HFF-Myc (cell line): ENCODE results near the gene MT1X.

ENCODE experiments used
- DNase-seq: peaks from one replicate; pipeline ENCODE4 v3.0.0-alpha.2; 2011; ENCODE audit warnings: low read depth; ENCODE audit errors: extremely low read depth
- H3K4me3 ChIP-seq: replicated peaks from 2 replicates; pipeline ENCODE4 v1.5.1; 2011; ENCODE audit warnings: low read depth, mild to moderate bottlenecking, control low read depth, low read length
- TF ChIP-seq, protein P1 (sequence below): IDR thresholded peaks from 2 replicates; pipeline ENCODE4 v1.5.1; 2012; ENCODE audit warnings: mild to moderate bottlenecking, low read depth, low read length, control low read depth; ENCODE audit errors: missing control alignments

The MT1X gene

DNA sequence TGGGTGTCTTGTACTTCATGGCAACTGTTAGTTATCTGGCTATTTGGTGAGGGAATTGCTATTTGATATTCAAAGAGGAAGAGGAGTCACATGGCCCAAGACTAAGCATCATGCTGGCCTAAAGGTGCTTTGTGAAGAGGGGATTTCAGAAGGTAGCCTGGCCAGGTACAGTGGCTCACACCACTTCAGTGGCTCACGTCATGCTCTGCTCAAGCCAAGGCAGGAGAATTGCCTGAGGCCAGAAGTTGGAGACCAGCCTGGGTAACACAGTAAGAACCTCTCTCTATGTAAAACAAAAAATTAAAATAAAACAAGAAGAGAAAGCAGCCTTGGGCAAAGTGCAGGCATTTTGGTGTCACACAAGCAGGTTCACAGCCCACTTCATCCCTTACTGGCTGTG lies 37.0 kb upstream of the MT1X start:
- TF ChIP-seq, protein P1, sequence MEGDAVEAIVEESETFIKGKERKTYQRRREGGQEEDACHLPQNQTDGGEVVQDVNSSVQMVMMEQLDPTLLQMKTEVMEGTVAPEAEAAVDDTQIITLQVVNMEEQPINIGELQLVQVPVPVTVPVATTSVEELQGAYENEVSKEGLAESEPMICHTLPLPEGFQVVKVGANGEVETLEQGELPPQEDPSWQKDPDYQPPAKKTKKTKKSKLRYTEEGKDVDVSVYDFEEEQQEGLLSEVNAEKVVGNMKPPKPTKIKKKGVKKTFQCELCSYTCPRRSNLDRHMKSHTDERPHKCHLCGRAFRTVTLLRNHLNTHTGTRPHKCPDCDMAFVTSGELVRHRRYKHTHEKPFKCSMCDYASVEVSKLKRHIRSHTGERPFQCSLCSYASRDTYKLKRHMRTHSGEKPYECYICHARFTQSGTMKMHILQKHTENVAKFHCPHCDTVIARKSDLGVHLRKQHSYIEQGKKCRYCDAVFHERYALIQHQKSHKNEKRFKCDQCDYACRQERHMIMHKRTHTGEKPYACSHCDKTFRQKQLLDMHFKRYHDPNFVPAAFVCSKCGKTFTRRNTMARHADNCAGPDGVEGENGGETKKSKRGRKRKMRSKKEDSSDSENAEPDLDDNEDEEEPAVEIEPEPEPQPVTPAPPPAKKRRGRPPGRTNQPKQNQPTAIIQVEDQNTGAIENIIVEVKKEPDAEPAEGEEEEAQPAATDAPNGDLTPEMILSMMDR, result no peak
- no peak overlapping the region for H3K4me3 ChIP-seq
- no peak for DNase-seq

DNA sequence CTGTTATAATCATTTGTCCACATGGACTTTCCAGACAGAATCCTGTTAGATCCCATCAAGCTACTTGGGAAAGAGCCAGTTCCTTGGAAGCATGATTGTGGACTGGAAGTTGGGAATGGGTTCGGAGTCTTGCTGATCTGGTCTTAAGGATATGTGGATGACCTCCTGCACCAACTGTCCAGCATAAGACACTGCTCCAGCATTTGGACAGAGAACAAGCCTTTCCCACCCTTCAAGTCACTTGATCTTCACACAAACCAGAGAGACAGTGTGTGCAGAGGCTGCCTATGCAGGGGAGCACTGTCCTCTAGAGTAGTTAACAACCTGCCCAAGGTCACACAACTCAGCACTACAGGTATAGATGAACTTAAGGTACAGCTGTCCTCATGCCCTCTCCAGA lies 36.4 kb upstream of the MT1X start:
- no peak for DNase-seq
- H3K4me3 ChIP-seq, result no peak overlapping the region
- TF ChIP-seq, protein P1, result no peak

DNA sequence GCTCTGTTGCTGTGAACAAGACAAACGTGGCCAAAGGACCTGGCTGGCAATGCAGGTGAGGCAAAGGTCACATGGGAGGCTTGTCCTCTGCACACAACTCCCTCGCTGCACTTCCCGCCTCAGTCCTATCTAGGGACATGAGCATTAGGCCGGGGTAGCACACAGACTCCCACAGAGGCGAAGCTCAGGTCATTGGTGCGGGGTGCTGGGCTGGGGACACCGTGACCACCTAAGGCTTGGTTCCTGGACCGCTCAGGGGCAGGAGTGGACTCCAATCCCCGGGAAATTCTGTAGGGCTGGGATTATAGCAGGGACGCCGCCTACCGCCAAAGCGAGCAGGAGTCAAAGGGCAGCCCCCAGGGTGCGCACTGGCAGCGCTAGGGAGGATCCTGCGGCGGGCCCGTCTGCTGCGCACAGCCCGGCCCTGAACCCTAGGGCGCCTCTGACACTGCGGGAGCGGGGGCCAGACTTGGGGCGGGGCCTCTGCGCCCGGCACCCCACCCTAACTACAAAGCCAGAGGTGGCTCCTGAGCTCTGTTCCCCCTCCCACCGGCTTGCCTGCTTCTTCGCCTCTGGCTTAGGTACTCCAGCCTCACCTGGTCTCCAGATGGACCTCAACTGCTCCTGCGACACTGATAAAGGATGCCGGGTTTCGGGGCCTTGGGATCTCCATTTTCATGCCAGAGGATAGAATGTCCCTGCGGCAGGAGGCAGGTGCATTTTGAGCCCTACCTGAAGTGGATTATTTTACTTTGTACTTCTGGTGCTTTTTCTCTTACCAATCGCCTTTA lies 34.4 kb upstream of the MT1X start:
- H3K4me3 ChIP-seq, result no peak overlapping the region
- TF ChIP-seq, protein P1, result no peak
- no peak for DNase-seq

DNA sequence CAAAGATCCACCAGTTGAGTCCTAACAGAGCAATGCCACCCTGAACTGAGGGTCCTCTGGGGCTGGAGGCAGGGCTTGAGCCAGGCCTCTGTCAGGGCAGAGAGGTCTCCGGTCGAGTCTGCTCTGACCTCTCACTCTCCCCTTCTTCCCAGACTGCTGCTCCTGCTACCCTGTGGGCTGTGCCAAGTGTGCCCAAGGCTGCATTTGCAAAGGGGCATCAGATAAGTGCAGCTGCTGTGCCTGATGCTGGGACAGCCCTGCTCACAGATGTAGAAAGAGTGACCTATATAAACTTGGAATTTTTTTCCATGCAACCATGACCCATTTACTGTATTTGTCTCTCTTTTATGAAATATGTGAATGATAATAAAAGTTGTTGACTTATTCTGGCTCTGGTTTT lies 33.0 kb upstream of the MT1X start:
- no peak overlapping the region for H3K4me3 ChIP-seq
- DNase-seq, result no peak
- TF ChIP-seq, protein P1, result no peak

DNA sequence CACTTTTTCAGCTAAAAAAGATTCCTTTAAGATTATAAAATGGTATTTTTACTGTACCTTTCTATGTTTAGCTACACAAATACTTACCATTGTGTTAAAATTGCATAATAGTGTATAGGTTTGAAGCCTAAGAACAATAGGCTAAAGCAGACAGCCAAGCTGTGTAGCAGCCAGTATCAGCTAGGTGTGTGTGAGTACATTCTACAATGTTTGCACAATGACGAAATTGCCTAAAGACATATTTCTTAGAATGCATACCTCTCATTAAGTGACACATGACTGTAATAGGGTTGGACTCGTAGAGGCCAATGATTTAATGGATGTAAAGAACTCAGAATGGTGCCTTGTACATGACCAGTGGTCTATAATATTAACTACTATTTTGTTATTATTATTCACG lies 32.5 kb upstream of the MT1X start:
- DNase-seq, result no peak
- TF ChIP-seq, protein P1, result no peak
- no peak overlapping the region for H3K4me3 ChIP-seq

DNA sequence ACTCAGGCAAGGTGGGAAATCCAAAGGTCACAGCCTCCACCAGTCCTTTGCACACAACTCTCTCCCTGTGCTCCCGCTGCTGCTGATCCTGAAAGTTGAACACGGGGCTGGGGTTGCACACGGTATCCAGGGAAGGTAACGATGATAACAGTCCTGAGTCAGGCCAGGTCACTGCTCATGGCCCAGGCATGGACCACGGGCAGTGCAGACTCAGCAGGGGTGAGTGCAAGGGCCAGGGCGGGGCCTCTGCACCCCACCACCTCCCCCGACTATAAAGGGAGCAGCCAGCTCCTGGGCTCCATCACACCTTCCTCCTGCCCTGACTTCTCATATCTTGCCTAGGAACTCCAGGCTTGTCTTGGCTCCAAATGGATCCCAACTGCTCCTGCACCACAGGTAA lies 30.7 kb upstream of the MT1X start, which contains the start of gene MT1B:
Gene MT1B, plus strand, starts transcription at position 301 of the 400 bp plus-strand sequence. Its CDS starts 68 bp downstream, at position 369.
- no peak within 1 kb of the TSS for H3K4me3 ChIP-seq
- TF ChIP-seq, protein P1, result no peak
- DNase-seq, result no peak

DNA sequence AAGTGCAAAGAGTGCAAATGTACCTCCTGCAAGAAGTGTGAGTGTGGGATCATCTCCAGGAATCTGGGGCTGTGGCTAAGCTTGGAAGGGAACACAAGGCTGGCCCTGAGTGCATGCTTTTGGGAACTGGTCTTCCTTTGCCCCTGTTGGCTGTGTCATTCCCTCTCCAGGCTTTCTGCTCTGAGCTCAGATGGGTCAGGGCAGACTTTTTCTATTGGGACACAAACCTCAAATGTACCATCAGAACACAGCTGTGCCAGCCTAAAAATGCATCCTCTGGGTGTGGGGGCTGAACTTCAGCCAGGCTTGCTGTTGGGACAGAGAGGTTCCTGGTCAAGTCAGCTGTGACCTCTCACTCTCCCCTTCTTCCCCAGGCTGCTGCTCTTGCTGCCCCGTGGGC lies 29.7 kb upstream of the MT1X start:
- DNase-seq, result no peak
- TF ChIP-seq, protein P1, result no peak
- H3K4me3 ChIP-seq, result no peak overlapping the region
